ENCODE results near the gene CNST.

CNST gene

GRCh38 chr1:246572785-246573184, 6.5 kb downstream of the CNST start:
- H3K27ac ChIP-seq (ENCODE audit: low read depth, low read length), result no peak overlapping the region
- peaks cover 69% of the 10 kb centered on the region for H3K79me2 ChIP-seq (ENCODE audit: control insufficient read depth, insufficient read depth, low read length, unreplicated experiment)
- H2AFZ ChIP-seq (ENCODE audit: low read length, unreplicated experiment), result no peak overlapping the region
- H3K27me3 ChIP-seq (ENCODE audit: insufficient read depth, low read length), result no peaks in the 10 kb centered on the region
- no peak overlapping the region for H3K4me3 ChIP-seq (ENCODE audit: low read depth, low read length)
- H3K36me3 ChIP-seq (ENCODE audit: insufficient read depth, low read length), result no peaks in the 10 kb centered on the region
- H3K4me1 ChIP-seq (ENCODE audit: control insufficient read depth, insufficient read depth, low read length, unreplicated experiment), result peaks cover 22% of the 10 kb centered on the region

- Histone ChIP-seq H3K4me1 (ENCODE audit: control insufficient read depth, insufficient read depth, low read length, unreplicated experiment) (peaks cover 20% of the 10 kb centered on the region), H3K27me3 (ENCODE audit: insufficient read depth, low read length) (no peaks in the 10 kb centered on the region), H3K4me3 (ENCODE audit: low read depth, low read length) (no peak overlapping the region), H3K27ac (ENCODE audit: low read depth, low read length) (no peak overlapping the region), H3K36me3 (ENCODE audit: insufficient read depth, low read length) (no peaks in the 10 kb centered on the region), H3K79me2 (ENCODE audit: control insufficient read depth, insufficient read depth, low read length, unreplicated experiment) (peaks cover 62% of the 10 kb centered on the region), H2AFZ (ENCODE audit: low read length, unreplicated experiment) (no peak overlapping the region)
Measured at GRCh38 chr1:246573491-246573890, 7.2 kb downstream of the CNST start.

GRCh38 chr1:246576709-246577032, 10.4 kb downstream of the CNST start:
- H3K4me1 ChIP-seq (ENCODE audit: control insufficient read depth, insufficient read depth, low read length, unreplicated experiment), result peaks cover 18% of the 10 kb centered on the region
- H3K36me3 ChIP-seq (ENCODE audit: insufficient read depth, low read length), result no peaks in the 10 kb centered on the region
- H3K4me3 ChIP-seq (ENCODE audit: low read depth, low read length), result no peak overlapping the region
- no peaks in the 10 kb centered on the region for H3K27me3 ChIP-seq (ENCODE audit: insufficient read depth, low read length)
- H3K79me2 ChIP-seq (ENCODE audit: control insufficient read depth, insufficient read depth, low read length, unreplicated experiment), result peaks cover 50% of the 10 kb centered on the region
- H2AFZ ChIP-seq (ENCODE audit: low read length, unreplicated experiment), result no peak overlapping the region
- H3K27ac ChIP-seq (ENCODE audit: low read depth, low read length), result no peak overlapping the region

DNA sequence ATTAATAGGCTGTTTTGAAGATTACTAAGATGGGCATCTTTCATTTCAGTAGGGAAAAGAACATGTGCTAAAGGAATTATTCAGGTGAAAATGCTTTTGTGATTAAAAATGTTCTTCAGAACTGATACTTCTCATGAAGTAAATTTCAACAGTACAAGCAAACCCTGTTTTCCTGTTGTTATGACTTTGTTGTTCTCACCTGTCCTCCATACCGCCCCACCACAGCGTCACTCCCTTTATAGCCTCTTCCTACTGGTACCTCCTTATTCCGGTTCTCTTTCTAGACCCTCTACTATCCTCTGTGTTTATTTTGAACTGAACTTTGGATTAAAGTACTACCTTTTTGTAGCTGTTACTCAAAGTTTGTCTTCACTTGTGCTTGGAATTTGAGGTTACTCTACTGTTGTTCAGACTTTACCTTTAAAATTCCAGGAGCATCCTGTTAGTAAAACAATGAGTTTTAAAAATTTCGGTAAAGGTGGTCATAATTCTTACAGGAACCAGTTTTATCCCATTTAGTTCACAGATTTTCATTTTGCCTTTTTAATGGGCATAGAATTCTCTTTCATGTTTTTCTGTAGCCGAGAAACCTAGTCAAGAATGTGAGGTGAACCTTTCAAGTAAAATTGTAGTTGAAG, 10.9 kb downstream of the CNST start:
- Histone ChIP-seq H3K27me3 (ENCODE audit: insufficient read depth, low read length) (no peaks in the 10 kb centered on the region), H3K36me3 (ENCODE audit: insufficient read depth, low read length) (no peaks in the 10 kb centered on the region), H3K4me3 (ENCODE audit: low read depth, low read length) (no peak overlapping the region), H2AFZ (ENCODE audit: low read length, unreplicated experiment) (no peak overlapping the region), H3K79me2 (ENCODE audit: control insufficient read depth, insufficient read depth, low read length, unreplicated experiment) (peaks cover 46% of the 10 kb centered on the region), H3K27ac (ENCODE audit: low read depth, low read length) (no peak overlapping the region), H3K4me1 (ENCODE audit: control insufficient read depth, insufficient read depth, low read length, unreplicated experiment) (peaks cover 18% of the 10 kb centered on the region)

- Histone ChIP-seq H3K27ac (ENCODE audit: low read depth, low read length) (no peak overlapping the region), H3K27me3 (ENCODE audit: insufficient read depth, low read length) (no peaks in the 10 kb centered on the region), H3K4me1 (ENCODE audit: control insufficient read depth, insufficient read depth, low read length, unreplicated experiment) (peaks cover 18% of the 10 kb centered on the region), H3K79me2 (ENCODE audit: control insufficient read depth, insufficient read depth, low read length, unreplicated experiment) (peaks cover 47% of the 10 kb centered on the region), H3K36me3 (ENCODE audit: insufficient read depth, low read length) (no peaks in the 10 kb centered on the region), H2AFZ (ENCODE audit: low read length, unreplicated experiment) (no peak overlapping the region), H3K4me3 (ENCODE audit: low read depth, low read length) (no peak overlapping the region)
Measured at GRCh38 chr1:246577720-246578106, 11.5 kb downstream of the CNST start.

DNA sequence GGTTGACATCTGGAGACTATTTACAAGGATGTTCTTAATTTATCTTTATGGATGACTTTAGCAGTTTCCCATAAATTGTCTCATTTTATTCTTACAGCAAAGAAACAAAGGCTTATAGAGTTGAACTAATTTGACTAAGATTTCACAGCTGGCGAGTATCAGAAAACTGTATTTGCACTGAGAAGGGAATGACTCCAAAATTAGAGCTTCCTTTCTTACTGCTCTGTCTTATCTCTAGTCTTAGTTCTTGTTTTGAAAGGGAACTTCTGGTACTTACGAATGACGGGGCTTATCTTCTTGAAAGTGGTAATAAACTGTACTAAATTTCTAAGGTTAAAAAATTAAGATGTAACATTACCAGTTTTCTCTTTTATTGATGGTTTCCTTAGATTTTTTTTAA, 13.6 kb downstream of the CNST start:
- Histone ChIP-seq H3K79me2 (ENCODE audit: control insufficient read depth, insufficient read depth, low read length, unreplicated experiment) (peaks cover 46% of the 10 kb centered on the region), H3K4me3 (ENCODE audit: low read depth, low read length) (no peak overlapping the region), H2AFZ (ENCODE audit: low read length, unreplicated experiment) (no peak overlapping the region), H3K27me3 (ENCODE audit: insufficient read depth, low read length) (no peaks in the 10 kb centered on the region), H3K36me3 (ENCODE audit: insufficient read depth, low read length) (no peaks in the 10 kb centered on the region), H3K4me1 (ENCODE audit: control insufficient read depth, insufficient read depth, low read length, unreplicated experiment) (peaks cover 32% of the 10 kb centered on the region), H3K27ac (ENCODE audit: low read depth, low read length) (no peak overlapping the region)

DNA sequence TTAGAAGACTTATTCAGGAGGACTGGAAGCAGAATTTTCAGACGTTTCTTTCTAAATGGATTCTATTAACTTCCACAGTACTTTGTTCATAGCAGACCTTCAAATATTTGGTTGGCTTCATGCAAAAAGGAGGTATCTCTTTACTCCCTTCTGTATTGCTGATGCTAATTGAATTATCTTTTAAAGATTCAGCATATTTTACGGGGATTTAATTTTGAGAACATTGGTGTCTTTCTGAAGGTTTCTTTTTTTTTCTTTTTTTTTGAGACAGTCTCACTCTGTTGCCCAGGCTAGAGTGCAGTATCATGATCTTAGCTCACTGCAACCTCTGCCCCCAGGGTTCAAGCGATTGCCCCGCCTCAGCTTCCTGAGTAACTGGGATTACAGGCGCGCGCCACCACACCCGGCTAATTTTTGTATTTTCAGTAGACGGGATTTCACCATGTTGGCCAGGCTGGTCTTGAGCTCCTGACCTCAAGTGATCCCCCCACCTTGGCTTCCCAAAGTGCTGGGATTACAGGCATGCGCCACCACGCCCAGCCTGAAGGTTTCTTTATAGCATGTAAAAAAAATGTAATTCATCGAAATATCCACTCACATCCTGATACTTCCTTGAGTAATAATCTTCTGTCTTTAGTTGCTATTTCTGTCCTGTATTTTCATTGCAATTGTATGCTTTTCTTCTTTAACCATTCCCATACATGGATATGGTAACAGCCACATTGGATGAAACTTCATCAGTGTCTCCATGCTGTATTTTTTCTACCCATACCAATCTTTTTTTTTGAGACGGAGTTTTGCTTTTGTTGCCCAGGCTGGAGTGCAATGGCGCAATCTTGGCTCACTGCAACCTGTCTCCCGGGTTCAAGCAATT, 14.5 kb downstream of the CNST start:
- no peaks in the 10 kb centered on the region for H3K27me3 ChIP-seq (ENCODE audit: insufficient read depth, low read length)
- no peaks in the 10 kb centered on the region for H3K36me3 ChIP-seq (ENCODE audit: insufficient read depth, low read length)
- H2AFZ ChIP-seq (ENCODE audit: low read length, unreplicated experiment), result no peak overlapping the region
- no peak overlapping the region for H3K4me3 ChIP-seq (ENCODE audit: low read depth, low read length)
- H3K79me2 ChIP-seq (ENCODE audit: control insufficient read depth, insufficient read depth, low read length, unreplicated experiment), result peaks cover 45% of the 10 kb centered on the region
- H3K27ac ChIP-seq (ENCODE audit: low read depth, low read length), result no peak overlapping the region
- H3K4me1 ChIP-seq (ENCODE audit: control insufficient read depth, insufficient read depth, low read length, unreplicated experiment), result peaks cover 32% of the 10 kb centered on the region

GRCh38 chr1:246582301-246583055, 16.2 kb downstream of the CNST start:
- H3K27ac ChIP-seq (ENCODE audit: low read depth, low read length), result peak overlapping the region; percentile 48; the same call in 1 of the 2 replicates
- no peaks in the 10 kb centered on the region for H3K27me3 ChIP-seq (ENCODE audit: insufficient read depth, low read length)
- no peak overlapping the region for H3K4me3 ChIP-seq (ENCODE audit: low read depth, low read length)
- peaks cover 35% of the 10 kb centered on the region for H3K4me1 ChIP-seq (ENCODE audit: control insufficient read depth, insufficient read depth, low read length, unreplicated experiment)
- H3K79me2 ChIP-seq (ENCODE audit: control insufficient read depth, insufficient read depth, low read length, unreplicated experiment), result peaks cover 41% of the 10 kb centered on the region
- no peaks in the 10 kb centered on the region for H3K36me3 ChIP-seq (ENCODE audit: insufficient read depth, low read length)
- no peak overlapping the region for H2AFZ ChIP-seq (ENCODE audit: low read length, unreplicated experiment)

DNA sequence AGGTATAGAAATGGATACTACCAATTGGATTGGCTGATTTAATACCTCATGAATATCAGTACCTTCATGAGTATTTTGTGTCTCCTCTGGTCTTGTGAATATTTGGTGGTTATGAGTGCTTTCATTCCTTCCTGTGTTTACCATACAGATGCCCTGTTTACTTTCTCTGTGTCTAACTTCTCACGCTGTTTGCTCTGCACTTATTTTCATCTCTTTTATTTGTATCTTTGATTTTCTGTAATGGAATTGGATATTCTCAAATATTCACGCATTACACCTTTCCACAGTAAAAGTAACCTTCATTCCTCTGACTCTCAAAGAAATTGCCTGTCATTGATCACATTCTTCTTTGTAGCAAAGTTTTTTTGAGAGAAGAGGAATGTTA, 16.8 kb downstream of the CNST start:
- H3K36me3 ChIP-seq (ENCODE audit: insufficient read depth, low read length), result no peaks in the 10 kb centered on the region
- H3K27me3 ChIP-seq (ENCODE audit: insufficient read depth, low read length), result no peaks in the 10 kb centered on the region
- peak overlapping the region; percentile 48 for H3K27ac ChIP-seq (ENCODE audit: low read depth, low read length)
- H2AFZ ChIP-seq (ENCODE audit: low read length, unreplicated experiment), result no peak overlapping the region
- H3K4me3 ChIP-seq (ENCODE audit: low read depth, low read length), result no peak overlapping the region
- H3K79me2 ChIP-seq (ENCODE audit: control insufficient read depth, insufficient read depth, low read length, unreplicated experiment), result peaks cover 40% of the 10 kb centered on the region
- H3K4me1 ChIP-seq (ENCODE audit: control insufficient read depth, insufficient read depth, low read length, unreplicated experiment), result peaks cover 32% of the 10 kb centered on the region

DNA sequence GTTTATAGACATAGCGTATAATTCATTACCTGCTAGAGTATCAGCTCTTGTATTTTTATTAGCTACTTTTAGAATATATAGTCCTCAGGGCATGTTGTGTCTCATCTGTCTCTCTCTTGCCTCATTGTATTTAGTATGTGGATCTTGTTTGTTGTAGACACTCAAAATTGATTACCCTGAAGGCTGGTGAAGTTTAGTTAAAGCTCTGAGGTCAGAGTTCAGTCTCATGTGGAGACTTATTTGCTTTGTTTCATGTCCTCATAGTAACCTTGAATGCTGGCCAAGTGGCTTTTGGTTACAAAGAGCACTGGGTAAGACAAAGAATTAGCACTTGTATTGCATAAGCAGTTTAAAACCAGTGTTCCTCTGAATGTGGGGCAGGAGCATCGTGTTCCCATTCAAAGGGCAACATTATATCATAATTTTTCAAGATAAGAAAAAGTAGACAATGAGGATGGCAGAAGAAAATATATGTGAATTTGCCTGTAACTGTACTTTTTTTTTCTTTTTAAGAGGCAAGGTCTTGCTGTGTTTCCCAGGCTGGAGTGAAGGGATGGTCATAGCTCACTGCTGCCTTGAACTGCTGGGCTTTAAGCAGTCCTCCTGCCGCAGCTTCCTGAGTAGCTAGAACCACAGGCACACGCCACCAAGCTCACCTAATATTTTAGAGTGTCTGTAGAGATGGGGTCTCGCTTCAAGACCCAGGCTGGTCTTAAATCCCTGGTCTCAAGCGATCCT, 17.4 kb downstream of the CNST start:
- Histone ChIP-seq H3K79me2 (ENCODE audit: control insufficient read depth, insufficient read depth, low read length, unreplicated experiment) (peaks cover 39% of the 10 kb centered on the region), H3K4me1 (ENCODE audit: control insufficient read depth, insufficient read depth, low read length, unreplicated experiment) (peaks cover 35% of the 10 kb centered on the region), H3K4me3 (ENCODE audit: low read depth, low read length) (no peak overlapping the region), H3K27ac (ENCODE audit: low read depth, low read length) (peak overlapping the region; percentile 48), H3K27me3 (ENCODE audit: insufficient read depth, low read length) (no peaks in the 10 kb centered on the region), H3K36me3 (ENCODE audit: insufficient read depth, low read length) (no peaks in the 10 kb centered on the region), H2AFZ (ENCODE audit: low read length, unreplicated experiment) (no peak overlapping the region)
